HepG2 (cell line): ENCODE results near the gene ZKSCAN8. TPM values are rescaled to one million over a fixed set of nuclear protein-coding genes. Genes with fewer than 3 reads are reported as not detected.
A peak's percentile ranks its signal among the peaks of the same experiment; 100 is the strongest.

Experiments used
- BRCA1 ChIP-seq: sonication (generic); formaldehyde crosslinking; IDR thresholded peaks from 2 replicates; pipeline ENCODE4 v1.4.0; 2020; ENCODE audit warnings: missing genetic modification reagents
- ERF ChIP-seq: IDR thresholded peaks from 2 replicates; pipeline ENCODE4 v1.6.1; 2018; ENCODE audit warnings: missing biosample characterization, missing genetic modification reagents
- FLYWCH1 ChIP-seq: sonication (generic); formaldehyde crosslinking; IDR thresholded peaks from 2 replicates; pipeline ENCODE4 v1.8.1; 2023; ENCODE audit warnings: mild to moderate bottlenecking, missing genetic modification reagents
- GATAD2A ChIP-seq: IDR thresholded peaks from 2 replicates; pipeline ENCODE4 v1.6.1; 2016
- GFI1 ChIP-seq: sonication (generic); formaldehyde crosslinking; IDR thresholded peaks from 2 replicates; pipeline ENCODE4 v1.5.0; 2020; ENCODE audit warnings: missing genetic modification reagents, mild to moderate bottlenecking, borderline replicate concordance
- HBP1 ChIP-seq: IDR thresholded peaks from 2 replicates; pipeline ENCODE4 v1.6.1; 2016; ENCODE audit warnings: low read depth, control low read depth
- MAFF ChIP-seq: IDR thresholded peaks from 2 replicates; pipeline ENCODE4 v1.6.1; 2011; ENCODE audit warnings: low read depth, low read length, improper control_type of control experiment
- NCOR1 ChIP-seq: fragments of 200-600 bp; sonication (generic); IDR thresholded peaks from 2 replicates; pipeline ENCODE4 v1.7.0; 2017; ENCODE audit warnings: antibody characterized with exemption, low read length, borderline replicate concordance
- NONO ChIP-seq, 2 experiments: fragments of 450-650 bp in 1 of 2; sonication (generic) in 1 of 2; formaldehyde crosslinking in 1 of 2; IDR thresholded peaks in 1 of 2; conservative IDR thresholded peaks in 1 of 2; 2 replicates each; pipeline versions ENCODE4 v1.6.1 to v1.8.0; 2017 to 2022; ENCODE audit warnings: mild to moderate bottlenecking in 1 of 2, missing genetic modification reagents in 1 of 2, moderate library complexity in 1 of 2
- NPAS2 ChIP-seq: sonication (generic); formaldehyde crosslinking; IDR thresholded peaks from 2 replicates; pipeline ENCODE4 v1.8.0; 2022; ENCODE audit warnings: mild to moderate bottlenecking, missing genetic modification reagents, borderline replicate concordance
- POGZ ChIP-seq: sonication (generic); formaldehyde crosslinking; IDR thresholded peaks from 2 replicates; pipeline ENCODE4 v1.4.0; 2020; ENCODE audit warnings: mild to moderate bottlenecking, missing genetic modification reagents
- POLR2AphosphoS5 ChIP-seq: IDR thresholded peaks from 2 replicates; pipeline ENCODE4 v1.6.1; 2012; ENCODE audit warnings: low read depth, low read length
- SMAD3 ChIP-seq: sonication (generic); formaldehyde crosslinking; IDR thresholded peaks from 2 replicates; pipeline ENCODE4 v1.4.0; 2020; ENCODE audit warnings: missing genetic modification reagents
- SOX5 ChIP-seq: IDR thresholded peaks from 2 replicates; pipeline ENCODE4 v1.6.1; 2016; ENCODE audit warnings: borderline replicate concordance
- TARDBP ChIP-seq: sonication (generic); formaldehyde crosslinking; IDR thresholded peaks from 2 replicates; pipeline ENCODE4 v1.8.0; 2022; ENCODE audit warnings: mild to moderate bottlenecking, missing genetic modification reagents
- ZBTB38 ChIP-seq: sonication (generic); formaldehyde crosslinking; IDR thresholded peaks from 2 replicates; pipeline ENCODE4 v1.5.1; 2020; ENCODE audit warnings: mild to moderate bottlenecking, missing genetic modification reagents
- ZFY ChIP-seq: sonication (generic); formaldehyde crosslinking; IDR thresholded peaks from 2 replicates; pipeline ENCODE4 v1.4.0; 2020; ENCODE audit warnings: missing genetic modification reagents
- ZNF484 ChIP-seq: sonication (generic); formaldehyde crosslinking; IDR thresholded peaks from 2 replicates; pipeline ENCODE4 v1.5.1; 2020; ENCODE audit warnings: mild to moderate bottlenecking, low read depth, missing genetic modification reagents, borderline replicate concordance
- ZNF496 ChIP-seq: sonication (generic); formaldehyde crosslinking; IDR thresholded peaks from 2 replicates; pipeline ENCODE4 v1.8.1; 2023; ENCODE audit warnings: mild to moderate bottlenecking, moderate library complexity, missing genetic modification reagents; ENCODE audit not compliant: insufficient replicate concordance
- ZNF597 ChIP-seq: sonication (generic); formaldehyde crosslinking; IDR thresholded peaks from 2 replicates; pipeline ENCODE4 v1.5.0; 2020; ENCODE audit warnings: missing genetic modification reagents
- ZNF629 ChIP-seq: sonication (generic); formaldehyde crosslinking; conservative IDR thresholded peaks from 2 replicates; pipeline ENCODE4 v1.5.0; 2020; ENCODE audit warnings: missing genetic modification reagents
- ZNF724P ChIP-seq: sonication (generic); formaldehyde crosslinking; IDR thresholded peaks from 2 replicates; pipeline ENCODE4 v1.8.0; 2022; ENCODE audit warnings: missing genetic modification reagents, borderline replicate concordance
- polyA plus RNA-seq, 8 experiments: library from polyadenylated mRNA; depleted of rRNA in 3 of 8; stranded (reverse) in 7 of 8; unstranded in 1 of 8; fragments of >200 nt; fragmentation: Illumina TruSeq in 4 of 8; extraction: Trizol in 4 of 8; gene quantifications; 2 replicates each; pipeline versions ENCODE4 v1.2.1 to v1.2.3, GENCODE V29; 2011 to 2016; ENCODE audit warnings: low read depth in 4 of 8, missing spikeins in 1 of 8, mixed read lengths in 1 of 8; ENCODE audit not compliant: insufficient read depth in 1 of 8
- total RNA-seq, 5 experiments: library from RNA; depleted of rRNA; stranded (reverse); fragments of >200 nt; fragmentation: Illumina TruSeq; extraction: Trizol; gene quantifications; 2 replicates each; pipeline ENCODE4 v1.2.3, GENCODE V29; 2016; ENCODE audit warnings: low read depth in 1 of 5
- TF ChIP-seq, protein P1 (sequence below): sonication (generic); formaldehyde crosslinking; IDR thresholded peaks from 2 replicates; pipeline ENCODE4 v1.4.0; 2020; ENCODE audit warnings: missing genetic modification reagents
- TF ChIP-seq, protein P2 (sequence below): fragments of 450-650 bp; IDR thresholded peaks from 2 replicates; pipeline ENCODE4 v1.6.1; 2017

The ZKSCAN8 gene
- total and polyA plus RNA-seq, 2 of the 13 experiments (the other 11 are each of a cell fraction or from before 2014, with no cell fraction given) = 12.4 to 20.9 TPM

DNA sequence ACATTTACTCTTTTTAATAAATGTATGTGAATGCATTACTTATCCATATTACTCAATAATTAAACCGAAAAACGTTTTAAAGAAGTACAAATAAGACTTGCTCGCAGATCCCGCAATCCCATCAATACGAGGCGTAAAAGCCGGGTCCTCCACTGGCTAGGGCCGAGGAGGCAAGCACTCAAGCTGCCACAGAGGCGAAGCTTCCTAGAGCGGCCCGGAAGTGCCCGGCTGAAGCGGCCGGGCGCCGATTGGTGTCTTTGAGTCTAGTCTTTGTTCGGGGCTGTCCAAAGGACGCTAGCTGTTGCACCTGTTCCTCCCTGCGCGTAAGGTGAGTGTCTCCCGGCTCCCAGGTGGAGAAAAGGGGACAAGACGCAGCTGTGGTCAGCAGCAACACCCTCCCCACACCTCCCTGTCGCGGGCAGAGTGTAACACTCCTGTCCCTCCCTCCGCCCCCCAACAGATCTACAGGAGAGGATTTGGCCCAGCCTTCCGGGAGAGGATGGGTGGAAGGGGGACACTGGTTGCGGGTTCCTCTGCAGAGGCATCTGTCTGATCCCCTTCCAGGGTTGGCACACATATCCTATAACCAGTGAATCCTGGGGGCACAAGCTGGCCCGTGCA lies 17.2 kb upstream of the ZKSCAN8 start, which contains the start of gene ZSCAN16 (continued):
- no peak for TF ChIP-seq ZNF484 (CRISPR knock-in tag)
- TF ChIP-seq ZBTB38 = peak; percentile 80
- peak; percentile 78; the same call in 1 of the 2 replicates for TF ChIP-seq BRCA1 (CRISPR knock-in tag)
- TF ChIP-seq FLYWCH1 (CRISPR knock-in tag) = no peak
- TF ChIP-seq ZNF597 (CRISPR knock-in tag) = no peak
- TF ChIP-seq SOX5 (CRISPR knock-in tag) = peak; percentile 53; the same call in 1 of the 2 replicates
- 0 out of 2 replicates have a peak, but pooled peaks have one; percentile 34 for TF ChIP-seq GFI1 (CRISPR knock-in tag)
- TF ChIP-seq NONO (IDR thresholded peaks at IDR 0.05) = no peak
- TF ChIP-seq NONO (CRISPR knock-in tag; conservative IDR thresholded peaks at IDR 0.05) = peak; percentile 73
- TF ChIP-seq HBP1 (CRISPR knock-in tag) = peak; percentile 92
- TF ChIP-seq ZNF629 = no peak
- peak; percentile 82 for TF ChIP-seq GATAD2A (CRISPR knock-in tag)
- no peak for TF ChIP-seq NCOR1
- TF ChIP-seq ZFY = peak; percentile 83
- TF ChIP-seq, protein P1, sequence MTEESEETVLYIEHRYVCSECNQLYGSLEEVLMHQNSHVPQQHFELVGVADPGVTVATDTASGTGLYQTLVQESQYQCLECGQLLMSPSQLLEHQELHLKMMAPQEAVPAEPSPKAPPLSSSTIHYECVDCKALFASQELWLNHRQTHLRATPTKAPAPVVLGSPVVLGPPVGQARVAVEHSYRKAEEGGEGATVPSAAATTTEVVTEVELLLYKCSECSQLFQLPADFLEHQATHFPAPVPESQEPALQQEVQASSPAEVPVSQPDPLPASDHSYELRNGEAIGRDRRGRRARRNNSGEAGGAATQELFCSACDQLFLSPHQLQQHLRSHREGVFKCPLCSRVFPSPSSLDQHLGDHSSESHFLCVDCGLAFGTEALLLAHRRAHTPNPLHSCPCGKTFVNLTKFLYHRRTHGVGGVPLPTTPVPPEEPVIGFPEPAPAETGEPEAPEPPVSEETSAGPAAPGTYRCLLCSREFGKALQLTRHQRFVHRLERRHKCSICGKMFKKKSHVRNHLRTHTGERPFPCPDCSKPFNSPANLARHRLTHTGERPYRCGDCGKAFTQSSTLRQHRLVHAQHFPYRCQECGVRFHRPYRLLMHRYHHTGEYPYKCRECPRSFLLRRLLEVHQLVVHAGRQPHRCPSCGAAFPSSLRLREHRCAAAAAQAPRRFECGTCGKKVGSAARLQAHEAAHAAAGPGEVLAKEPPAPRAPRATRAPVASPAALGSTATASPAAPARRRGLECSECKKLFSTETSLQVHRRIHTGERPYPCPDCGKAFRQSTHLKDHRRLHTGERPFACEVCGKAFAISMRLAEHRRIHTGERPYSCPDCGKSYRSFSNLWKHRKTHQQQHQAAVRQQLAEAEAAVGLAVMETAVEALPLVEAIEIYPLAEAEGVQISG (CRISPR knock-in tag) = peak; percentile 100
- TF ChIP-seq ERF (CRISPR knock-in tag) = peak; percentile 87; the same call in 1 of the 2 replicates
- TF ChIP-seq ZNF496 (CRISPR knock-in tag) = no peak
- no peak for TF ChIP-seq MAFF
- 0 out of 2 replicates have a peak, but pooled peaks have one; percentile 52 for TF ChIP-seq TARDBP (CRISPR knock-in tag)
- peak; percentile 94 for TF ChIP-seq POGZ (CRISPR knock-in tag)
- no peak for TF ChIP-seq NPAS2 (CRISPR knock-in tag)
- peak; percentile 92 for TF ChIP-seq POLR2AphosphoS5
- no peak; the same call in 1 of the 2 replicates for TF ChIP-seq ZNF724P (CRISPR knock-in tag)
- peak; percentile 95 for TF ChIP-seq SMAD3
- TF ChIP-seq, protein P2, sequence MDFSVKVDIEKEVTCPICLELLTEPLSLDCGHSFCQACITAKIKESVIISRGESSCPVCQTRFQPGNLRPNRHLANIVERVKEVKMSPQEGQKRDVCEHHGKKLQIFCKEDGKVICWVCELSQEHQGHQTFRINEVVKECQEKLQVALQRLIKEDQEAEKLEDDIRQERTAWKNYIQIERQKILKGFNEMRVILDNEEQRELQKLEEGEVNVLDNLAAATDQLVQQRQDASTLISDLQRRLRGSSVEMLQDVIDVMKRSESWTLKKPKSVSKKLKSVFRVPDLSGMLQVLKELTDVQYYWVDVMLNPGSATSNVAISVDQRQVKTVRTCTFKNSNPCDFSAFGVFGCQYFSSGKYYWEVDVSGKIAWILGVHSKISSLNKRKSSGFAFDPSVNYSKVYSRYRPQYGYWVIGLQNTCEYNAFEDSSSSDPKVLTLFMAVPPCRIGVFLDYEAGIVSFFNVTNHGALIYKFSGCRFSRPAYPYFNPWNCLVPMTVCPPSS = no peak
